COLO668 (cell line): Measurements from ENCODE around the gene TGFBR2.

Source experiments
- DNase-seq: peaks from one replicate; lab custom pipeline; 2025; ENCODE audit not compliant: unreplicated experiment; lab: John Stamatoyannopoulos, UW

The TGFBR2 gene

DNA sequence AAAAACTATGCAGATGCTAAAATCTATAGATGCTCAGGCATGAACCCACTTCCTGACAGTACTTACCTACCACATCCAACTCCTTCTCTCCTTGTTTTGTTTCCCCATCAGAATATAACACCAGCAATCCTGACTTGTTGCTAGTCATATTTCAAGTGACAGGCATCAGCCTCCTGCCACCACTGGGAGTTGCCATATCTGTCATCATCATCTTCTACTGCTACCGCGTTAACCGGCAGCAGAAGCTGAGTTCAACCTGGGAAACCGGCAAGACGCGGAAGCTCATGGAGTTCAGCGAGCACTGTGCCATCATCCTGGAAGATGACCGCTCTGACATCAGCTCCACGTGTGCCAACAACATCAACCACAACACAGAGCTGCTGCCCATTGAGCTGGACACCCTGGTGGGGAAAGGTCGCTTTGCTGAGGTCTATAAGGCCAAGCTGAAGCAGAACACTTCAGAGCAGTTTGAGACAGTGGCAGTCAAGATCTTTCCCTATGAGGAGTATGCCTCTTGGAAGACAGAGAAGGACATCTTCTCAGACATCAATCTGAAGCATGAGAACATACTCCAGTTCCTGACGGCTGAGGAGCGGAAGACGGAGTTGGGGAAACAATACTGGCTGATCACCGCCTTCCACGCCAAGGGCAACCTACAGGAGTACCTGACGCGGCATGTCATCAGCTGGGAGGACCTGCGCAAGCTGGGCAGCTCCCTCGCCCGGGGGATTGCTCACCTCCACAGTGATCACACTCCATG lies 65.3 kb downstream of the TGFBR2 start:
- DNase-seq = no peak

DNA sequence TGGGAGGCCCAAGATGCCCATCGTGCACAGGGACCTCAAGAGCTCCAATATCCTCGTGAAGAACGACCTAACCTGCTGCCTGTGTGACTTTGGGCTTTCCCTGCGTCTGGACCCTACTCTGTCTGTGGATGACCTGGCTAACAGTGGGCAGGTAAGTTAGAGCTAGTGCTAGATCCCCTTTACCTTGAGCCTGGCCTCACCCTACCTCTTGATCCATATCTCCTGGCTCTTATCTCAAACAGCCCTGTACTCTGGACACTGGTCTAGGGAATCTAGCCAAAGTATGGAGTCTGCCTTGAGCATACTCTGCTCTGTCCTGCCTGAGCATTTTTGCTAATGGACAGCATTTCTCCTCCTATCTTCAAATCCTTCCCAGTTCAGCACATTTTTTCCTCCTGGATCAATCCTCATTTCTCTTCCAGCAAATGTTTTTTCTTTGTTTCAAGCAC lies 65.9 kb downstream of the TGFBR2 start:
- DNase-seq = no peak

DNA sequence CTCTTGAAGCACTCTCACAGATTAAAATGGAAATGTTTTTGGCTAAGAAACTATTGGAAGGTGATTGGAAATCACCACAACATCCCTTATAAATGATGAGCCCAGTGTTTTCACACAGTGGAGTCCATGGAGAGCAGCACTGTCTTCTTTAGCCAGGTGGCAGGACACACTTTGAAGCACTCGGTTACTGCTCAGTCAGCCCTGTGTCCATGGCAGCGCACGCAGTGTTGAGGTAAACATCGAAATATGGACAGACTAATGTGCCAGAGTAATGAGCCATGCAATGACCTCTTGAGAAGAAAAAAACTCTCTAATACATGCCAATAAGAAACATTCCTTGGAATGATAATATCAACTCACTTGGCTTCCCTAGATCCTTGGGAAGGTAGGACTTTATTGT lies 66.6 kb downstream of the TGFBR2 start:
- peak; percentile 2 for DNase-seq

DNA sequence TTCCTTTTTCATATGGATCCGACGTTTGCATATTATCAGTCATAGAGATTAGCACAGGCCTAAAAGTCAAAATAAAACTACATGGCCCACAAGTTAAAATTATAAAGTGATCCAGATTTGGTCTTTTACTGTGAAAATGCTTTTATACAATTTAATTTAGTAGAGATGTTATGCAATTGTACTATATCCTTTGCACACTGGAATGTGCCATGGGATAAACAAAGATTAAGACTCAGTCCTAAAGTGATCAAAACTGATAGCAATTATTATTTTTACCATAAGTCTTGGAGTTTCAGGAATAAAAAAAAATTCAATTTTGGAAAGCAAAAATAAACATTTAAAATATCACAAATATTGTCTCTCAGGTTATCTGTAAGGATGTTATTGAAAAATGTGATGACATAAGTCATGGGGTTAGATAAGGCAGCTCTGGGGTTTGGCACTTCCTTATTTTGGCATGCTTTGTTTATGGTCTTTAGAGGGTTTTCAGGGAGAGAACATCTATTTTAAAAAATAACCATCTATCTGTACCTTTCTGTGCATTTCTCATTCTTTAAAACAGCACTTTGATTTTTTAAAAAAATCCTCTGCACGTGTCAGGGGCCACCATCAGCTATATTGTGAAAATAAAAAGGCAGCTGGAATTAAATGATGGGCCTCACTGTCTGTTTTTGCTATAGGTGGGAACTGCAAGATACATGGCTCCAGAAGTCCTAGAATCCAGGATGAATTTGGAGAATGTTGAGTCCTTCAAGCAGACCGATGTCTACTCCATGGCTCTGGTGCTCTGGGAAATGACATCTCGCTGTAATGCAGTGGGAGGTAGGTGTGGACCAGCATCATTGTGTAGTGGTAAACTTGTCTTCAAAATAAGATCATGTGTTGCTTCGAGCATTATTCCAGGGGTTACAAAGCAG lies 67.3 kb downstream of the TGFBR2 start:
- DNase-seq = no peak

DNA sequence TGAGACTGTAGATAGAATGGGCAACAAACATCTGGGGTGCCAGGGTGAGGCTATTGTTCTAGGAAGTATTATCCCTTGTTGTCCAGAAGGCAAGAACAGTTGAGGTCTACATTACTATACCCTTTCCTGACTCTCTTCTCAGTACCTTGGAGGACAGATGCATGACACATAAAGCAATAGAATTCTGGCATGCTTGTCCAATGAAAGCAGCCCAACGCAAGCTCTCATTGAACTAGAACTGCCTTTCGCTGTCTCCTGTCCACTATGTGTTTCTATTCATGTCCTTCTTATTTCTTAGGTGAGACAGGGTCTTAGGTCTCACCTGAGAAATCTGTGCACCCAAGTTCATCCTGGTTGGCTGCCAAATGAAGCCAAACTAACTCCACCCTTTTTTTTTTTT lies 68.6 kb downstream of the TGFBR2 start:
- DNase-seq = no peak

DNA sequence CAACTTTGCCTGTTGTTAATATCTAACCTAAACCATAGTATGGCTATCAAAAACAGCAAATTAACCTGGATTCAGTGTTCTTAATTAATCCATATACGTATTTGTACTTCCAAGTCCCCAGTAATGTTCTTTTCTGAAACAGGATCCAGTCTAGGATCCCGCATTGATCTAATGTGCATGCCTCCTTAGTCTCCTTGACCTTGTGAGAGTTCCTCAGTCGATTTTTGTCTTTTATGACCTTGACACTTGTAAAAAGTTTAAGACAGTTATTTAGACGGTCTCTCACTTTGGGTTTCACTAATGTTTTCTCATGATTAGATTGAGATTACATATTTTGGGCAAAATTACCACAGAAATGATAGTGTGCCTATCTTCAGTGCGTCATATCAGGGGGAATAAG lies 69.4 kb downstream of the TGFBR2 start:
- no peak for DNase-seq

DNA sequence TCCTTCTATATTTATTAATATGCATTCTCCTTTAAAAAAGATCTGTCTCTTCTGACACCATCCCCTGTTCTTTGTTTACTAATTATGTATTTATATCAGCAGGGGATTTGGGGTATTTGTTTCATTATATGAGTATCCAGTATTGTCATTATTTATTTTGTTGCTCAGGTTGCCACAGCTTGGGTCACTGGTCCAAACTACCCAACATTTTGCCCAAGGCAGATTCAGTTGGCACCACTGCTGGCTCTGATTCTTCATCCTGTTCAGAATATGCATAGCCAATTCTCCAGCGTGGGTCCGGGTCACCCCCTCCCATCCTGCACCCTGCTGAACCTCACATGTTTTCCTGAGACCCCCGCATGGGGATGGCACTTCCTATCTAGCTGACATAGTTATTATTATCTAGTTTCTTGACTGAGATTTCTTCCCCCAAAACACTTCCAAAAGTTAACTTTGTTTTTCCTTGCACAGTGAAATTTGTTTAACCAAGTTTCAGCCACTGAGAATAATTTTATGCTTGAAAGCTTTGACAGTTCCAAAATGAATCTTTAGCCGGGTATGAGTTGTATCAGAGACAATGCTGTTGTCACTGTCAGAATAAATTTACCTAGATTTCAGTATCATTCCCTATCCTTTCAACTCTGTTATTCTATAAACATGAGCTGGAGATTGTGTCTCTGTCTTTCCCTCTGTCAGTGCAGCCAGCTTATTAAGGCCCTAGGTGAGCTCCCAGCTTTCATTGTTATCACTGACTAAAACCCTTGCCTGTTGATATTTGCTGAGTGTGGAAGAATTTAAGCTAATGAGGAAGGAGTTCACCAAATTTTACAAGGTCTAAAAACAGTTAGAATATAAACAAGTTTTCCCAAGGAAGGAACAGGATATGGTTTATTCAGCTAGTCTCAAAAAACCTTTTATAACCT lies 70.3 kb downstream of the TGFBR2 start:
- no peak for DNase-seq

DNA sequence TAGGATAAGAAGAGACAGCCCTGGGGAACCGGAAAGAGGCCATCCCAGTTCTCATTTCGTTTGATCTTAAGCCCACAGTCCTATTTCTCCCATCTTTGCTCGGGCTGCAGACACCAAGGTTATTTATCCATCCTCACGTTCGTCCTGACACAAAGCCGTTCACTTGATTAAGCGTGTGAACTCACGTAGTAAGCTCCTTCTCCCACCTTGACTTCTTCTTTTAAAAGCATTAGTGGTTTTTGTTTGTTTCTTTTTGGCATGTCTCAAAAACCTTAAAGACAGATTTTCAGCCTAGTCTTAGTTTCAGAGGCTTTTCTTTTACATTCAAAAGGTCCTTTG lies 70.9 kb downstream of the TGFBR2 start:
- no peak for DNase-seq

DNA sequence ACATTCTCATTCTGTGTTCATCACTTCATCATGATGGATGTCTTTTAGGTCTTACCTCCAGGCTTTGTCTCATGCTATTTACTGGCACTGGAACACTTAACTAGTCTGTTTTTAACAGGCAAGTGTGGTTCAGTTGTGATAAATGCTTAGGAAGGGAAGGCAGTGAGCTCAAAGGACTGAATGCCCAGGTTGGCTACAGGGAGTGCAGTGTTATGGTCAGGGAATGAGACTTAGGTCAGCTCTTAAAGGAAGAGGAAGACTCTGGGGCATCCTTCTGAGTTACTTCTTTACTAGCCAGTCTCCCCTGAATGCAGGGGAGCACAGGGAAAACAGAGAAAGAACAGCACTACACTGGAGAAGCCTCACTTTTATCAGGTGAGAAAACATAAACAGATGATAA lies 72.6 kb downstream of the TGFBR2 start:
- no peak for DNase-seq

DNA sequence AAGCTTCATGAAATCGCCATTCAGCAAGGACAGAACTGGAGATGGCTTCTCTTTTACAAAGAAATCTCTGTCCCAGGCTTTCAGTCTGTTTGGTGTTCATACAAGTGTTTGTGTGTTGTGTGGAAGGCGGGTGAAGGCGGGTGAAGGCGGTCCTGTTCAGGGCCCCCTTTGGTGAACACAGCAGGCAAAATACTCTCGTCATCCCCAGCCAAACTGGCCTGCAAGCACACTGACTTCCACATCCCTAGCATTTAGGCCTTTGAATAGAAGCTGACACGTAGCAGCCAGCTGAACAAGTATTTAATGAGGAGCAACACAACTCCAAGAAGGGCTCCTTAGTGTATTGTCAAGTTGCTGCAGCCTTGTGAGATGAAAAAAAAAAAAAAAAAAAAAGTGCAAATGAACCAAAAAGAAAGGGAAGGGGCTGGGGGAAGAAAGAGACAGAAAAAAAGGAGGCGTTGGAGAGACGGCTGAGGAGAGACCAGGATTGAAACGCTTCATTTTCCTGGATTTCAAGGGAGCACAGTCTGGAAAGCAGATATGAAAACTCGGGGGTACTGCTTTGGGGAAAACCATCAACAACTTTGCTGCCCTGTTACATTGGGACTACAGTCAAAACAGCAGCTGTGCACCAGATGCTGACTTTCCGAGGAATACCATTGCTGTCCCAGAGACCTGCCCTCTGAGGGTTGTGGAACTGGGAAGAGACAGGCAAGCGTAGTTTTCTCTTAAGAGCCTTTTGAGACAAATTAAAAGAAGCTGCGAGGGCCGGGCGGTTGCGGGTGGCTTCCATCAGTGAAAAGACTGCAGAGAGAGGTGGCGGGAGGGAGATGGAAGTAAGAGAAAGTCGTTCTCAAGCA lies 74.6 kb downstream of the TGFBR2 start:
- DNase-seq = no peak

DNA sequence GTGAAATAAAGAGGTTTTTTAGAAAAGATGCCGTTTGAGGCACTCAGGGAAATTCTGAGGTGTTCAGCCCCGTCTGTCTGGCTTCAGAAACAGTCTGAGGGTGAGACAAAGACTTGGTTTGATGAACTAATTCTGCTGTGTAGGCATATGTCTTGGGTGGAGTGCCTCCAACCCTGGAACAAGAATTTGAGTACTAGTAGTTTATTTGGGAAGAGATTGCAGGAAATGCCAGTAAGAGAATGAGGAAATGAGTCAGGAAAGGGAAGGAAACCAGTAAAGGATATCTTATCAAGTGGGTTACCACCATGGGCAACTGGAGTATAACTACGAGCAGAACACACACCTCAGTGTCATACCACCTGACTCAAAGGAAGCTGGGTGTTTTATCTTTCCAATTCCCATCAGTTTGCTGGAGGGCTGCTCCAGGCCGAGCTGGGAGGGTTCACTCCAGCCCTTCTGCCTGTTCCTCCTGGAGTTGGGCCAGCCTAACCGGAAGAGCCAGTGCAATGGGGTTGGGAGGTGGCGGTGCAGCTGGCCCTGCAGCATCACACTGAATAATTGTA lies 75.3 kb downstream of the TGFBR2 start:
- no peak for DNase-seq

DNA sequence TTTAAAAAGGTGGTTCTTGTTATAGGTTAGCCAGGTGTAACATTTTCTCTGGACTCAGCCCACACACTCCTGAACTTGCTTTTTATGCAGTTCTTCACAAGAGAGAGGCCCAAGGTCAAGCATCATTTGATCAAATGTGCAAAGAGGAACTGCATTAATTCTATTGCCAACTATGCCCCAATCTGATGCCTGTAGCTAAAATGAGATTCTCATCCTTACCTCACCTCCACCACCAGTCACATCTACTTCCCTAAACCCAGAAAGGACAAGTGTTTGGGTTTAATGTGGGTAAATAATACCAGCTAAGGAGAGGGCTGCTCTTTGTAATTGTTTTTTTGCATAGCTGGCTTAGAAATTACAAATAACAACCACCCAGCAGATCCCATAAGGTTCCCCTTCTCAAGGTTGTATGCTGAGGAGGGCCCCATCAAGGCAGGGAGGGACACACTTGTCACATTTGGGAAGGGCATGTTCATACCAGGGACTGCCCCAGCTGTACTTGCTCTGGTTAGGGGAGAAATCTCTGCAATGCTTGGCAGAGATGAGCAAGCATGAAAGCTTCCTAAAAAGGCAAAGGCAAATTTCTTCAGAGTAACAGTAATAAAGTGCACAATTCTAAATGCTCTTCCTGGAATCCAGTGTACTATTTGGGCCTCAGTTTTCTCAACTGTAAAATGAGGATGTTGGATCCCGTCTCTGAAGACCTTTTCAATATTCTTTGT lies 76.2 kb downstream of the TGFBR2 start:
- no peak for DNase-seq

DNA sequence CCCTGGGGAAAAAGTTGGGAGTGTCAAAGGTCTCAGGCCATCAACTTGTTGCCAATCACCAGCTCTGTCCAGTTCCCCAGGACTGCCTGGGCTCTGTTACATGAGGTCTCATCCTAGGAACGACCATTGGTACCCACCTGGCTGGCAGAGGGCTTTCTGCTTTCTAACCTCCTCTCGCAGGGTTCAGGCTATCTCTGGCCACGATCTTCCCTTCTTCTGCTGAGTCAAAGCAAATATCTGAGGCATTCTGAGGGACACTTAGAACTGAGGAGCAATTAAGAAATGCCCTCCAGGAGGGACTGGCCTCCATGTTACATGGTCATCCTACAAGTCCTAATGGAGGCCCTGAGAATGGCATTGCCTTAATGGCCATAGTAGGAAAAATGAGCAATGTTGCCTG lies 77.4 kb downstream of the TGFBR2 start:
- no peak for DNase-seq

DNA sequence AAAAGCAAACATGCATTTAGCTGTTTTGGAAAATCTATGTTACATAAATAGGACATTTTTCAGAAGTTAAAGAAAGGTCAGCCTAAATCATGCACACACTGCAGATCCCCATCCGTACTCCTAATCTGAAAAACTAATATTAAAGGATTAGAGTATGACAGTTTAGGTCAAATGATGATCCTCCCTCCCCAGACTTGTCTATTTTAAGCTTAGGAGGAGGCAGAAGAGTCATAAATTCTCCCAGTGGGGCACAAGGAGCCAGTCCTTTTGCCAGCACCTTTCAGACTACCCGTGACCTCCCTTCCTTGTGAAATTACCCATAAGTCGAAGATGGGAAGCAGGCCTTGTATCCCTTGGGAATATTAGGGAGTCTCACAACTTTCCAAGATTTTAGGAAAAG lies 78.0 kb downstream of the TGFBR2 start:
- no peak for DNase-seq

DNA sequence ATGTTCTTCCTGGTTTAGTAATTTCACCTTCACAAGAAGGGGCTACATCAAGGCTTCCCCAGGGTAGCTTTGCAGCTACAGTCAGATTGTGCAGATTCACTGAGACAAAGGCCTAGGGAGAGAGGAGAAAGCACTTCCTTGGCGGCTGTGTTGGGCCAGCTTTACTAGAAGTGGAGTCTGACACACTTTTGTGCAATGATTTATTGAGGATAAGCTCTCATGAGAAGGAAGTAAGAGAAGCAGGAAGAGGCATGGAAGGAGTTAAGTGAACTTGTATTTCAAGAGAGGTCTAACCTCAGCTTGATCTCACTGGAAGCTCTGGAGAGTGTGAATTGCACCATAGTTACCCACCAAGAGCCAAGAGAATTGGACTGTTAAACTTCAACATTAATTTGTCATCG lies 78.9 kb downstream of the TGFBR2 start:
- DNase-seq = no peak

DNA sequence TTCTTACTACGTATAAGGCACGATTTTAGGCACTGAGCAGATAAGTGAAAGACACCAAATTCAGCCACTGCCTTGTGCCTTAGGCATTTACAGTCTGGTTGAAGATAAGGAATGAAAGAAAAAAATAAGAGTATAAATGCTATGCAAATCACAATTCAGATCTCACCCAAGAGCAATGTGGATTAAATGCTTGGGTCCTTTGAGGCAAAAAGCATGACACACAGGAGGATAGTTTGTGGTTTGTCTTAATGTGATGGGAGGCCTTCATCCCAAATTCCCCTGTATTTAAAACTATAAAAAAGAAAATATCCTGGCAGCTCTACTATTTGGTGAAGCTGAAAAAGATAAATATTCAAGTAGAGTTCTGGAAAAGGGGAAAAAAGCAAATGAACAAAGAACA lies 79.8 kb downstream of the TGFBR2 start:
- DNase-seq = no peak

DNA sequence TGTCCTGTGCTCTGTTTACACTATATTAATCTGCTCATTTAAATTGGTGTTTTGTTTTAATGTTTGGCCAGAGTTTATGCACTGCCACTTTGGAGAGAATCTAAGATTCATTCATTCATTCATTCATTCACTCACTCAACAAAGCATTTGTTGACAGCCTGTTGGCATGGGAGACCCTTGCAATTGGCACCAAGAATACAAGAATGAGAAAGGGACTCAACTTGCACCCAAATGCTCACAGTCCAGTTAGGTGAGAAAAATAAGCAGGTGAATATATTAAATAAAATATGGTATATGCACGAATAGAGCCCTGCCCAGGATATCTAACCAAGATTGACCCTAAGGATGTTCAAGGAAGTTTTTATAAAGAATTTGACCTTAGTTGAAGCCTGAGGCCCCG lies 80.4 kb downstream of the TGFBR2 start:
- DNase-seq = no peak

DNA sequence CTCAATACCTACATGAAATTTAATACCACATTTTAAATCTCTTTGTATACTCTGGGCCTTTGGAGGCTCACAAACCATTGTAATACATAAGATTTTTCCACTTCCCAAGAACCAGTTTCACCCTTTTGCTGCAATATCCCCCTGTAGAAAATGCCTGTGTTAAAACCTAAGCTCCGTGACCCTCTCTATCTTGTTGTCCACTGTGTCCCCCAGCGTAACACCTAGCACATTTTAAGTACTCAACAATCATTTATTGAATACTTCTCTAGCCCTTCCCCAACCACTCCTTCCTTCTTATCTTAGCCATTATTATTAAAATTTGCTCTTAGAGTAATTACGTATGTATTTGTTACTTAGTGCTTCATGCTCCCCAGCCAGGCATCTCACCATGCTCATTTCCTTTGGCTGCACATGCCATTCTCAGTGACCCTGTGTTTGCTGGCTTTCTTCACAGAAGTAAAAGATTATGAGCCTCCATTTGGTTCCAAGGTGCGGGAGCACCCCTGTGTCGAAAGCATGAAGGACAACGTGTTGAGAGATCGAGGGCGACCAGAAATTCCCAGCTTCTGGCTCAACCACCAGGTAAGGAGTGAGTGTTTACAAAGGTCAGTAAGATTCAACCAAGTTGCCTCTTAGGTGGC lies 81.6 kb downstream of the TGFBR2 start:
- no peak for DNase-seq
